ENCODE measurements around the gene CHST8. TPM values are rescaled to one million over a fixed set of nuclear protein-coding genes. Genes with fewer than 3 reads are reported as not detected.

CHST8 gene
- total RNA-seq, 1 donor from 2014 or later = not detected

DNA sequence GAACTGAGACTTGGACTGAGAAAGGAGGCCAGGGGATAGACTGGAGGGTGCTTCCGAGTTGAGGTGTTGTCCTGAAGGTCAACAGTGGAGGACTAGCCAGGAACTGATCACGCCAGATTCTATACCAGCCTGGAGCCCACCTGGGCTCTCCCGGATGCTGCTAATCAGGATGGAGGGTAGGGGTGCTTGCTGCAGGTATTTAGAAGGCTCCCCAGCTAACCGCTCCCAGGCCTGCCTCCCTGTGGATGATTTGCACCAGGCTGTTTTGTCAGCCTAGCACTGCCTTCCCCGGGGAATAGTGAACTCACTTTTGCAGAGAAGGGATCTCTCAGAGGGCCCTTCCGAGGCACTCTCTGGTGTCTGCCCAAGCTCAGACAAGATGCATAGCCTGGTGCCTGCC is 114.4 kb downstream of the CHST8 start:
- H3K9me3 ChIP-seq = no peaks in the 10 kb centered on the region
- intact Hi-C loops (cut with DNase I) = no loop called here
- TF ChIP-seq, protein P1, sequence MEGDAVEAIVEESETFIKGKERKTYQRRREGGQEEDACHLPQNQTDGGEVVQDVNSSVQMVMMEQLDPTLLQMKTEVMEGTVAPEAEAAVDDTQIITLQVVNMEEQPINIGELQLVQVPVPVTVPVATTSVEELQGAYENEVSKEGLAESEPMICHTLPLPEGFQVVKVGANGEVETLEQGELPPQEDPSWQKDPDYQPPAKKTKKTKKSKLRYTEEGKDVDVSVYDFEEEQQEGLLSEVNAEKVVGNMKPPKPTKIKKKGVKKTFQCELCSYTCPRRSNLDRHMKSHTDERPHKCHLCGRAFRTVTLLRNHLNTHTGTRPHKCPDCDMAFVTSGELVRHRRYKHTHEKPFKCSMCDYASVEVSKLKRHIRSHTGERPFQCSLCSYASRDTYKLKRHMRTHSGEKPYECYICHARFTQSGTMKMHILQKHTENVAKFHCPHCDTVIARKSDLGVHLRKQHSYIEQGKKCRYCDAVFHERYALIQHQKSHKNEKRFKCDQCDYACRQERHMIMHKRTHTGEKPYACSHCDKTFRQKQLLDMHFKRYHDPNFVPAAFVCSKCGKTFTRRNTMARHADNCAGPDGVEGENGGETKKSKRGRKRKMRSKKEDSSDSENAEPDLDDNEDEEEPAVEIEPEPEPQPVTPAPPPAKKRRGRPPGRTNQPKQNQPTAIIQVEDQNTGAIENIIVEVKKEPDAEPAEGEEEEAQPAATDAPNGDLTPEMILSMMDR (IDR thresholded peaks at IDR 0.05) = no peak
- H3K36me3 ChIP-seq = no peaks in the 10 kb centered on the region
- H3K27me3 ChIP-seq = no peaks in the 10 kb centered on the region
- H3K4me3 ChIP-seq = no peak overlapping the region
- H3K4me1 ChIP-seq = no peaks in the 10 kb centered on the region
- H3K27ac ChIP-seq = no peak overlapping the region
- DNase-seq (ENCODE audit: low spot score in 2 of 2) = no peak

DNA sequence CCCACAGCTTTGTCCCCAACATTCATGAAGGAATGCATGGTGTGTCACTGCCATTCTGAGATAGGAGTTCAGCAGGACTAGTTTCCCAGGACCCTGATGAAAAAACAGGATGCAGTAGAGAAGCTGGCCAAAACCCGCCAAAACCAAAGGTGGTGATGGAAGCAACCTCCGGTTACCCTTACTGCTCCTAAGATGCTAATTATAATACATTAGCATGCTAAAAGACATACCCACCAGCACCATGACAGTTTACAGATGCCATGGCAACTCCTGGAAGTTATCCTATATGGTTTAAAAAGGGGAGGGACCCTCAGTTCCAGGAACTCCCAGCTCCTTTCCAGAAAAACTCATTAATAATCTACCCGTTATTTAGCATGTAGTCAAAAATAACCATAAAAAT is 115.0 kb downstream of the CHST8 start:
- TF ChIP-seq, protein P1 (IDR thresholded peaks at IDR 0.05) = no peak
- Histone ChIP-seq H3K27me3 (no peaks in the 10 kb centered on the region), H3K4me3 (no peak overlapping the region), H3K9me3 (no peaks in the 10 kb centered on the region), H3K36me3 (no peaks in the 10 kb centered on the region), H3K4me1 (no peaks in the 10 kb centered on the region), H3K27ac (no peak overlapping the region)
- intact Hi-C loops (cut with DNase I) = no loop called here
- no peak for DNase-seq (ENCODE audit: low spot score in 2 of 2)

DNA sequence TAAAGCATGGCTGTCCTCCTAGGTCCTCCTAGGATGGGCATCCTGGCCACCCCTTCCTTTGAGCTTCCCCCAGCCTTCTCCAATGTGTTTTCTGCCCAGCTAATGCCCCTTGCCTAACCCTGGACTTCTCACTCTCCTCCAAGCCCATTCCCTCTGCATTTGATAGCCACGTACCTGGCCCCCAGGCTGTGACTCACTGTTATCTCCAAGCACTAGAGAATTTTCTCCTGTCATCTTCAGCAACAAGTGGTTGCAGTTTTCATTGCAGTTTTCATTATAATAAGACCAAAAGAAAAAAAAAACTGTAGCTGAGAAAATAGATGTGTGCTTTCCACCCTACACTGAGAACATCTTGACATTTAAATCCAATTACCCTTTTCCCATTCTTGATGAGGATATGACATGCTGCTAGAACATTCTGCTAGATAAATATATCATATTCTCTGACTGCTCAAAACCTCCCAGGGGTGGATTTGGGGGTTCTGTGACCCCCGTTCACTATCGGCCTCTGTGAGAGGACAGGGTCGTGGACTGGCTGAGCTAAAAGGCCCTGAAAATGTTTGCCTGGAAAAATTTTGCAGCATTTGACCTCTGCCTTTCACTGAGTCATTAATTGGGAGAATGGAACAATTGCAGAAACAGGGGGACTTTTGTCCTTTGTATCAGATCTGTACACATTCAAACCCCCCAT is 116.1 kb downstream of the CHST8 start:
- H3K4me3 ChIP-seq = no peak overlapping the region
- DNase-seq (ENCODE audit: low spot score in 2 of 2) = no peak
- no peaks in the 10 kb centered on the region for H3K36me3 ChIP-seq
- no peak overlapping the region for H3K27ac ChIP-seq
- no peaks in the 10 kb centered on the region for H3K4me1 ChIP-seq
- no peaks in the 10 kb centered on the region for H3K9me3 ChIP-seq
- TF ChIP-seq, protein P1 (IDR thresholded peaks at IDR 0.05) = no peak
- H3K27me3 ChIP-seq = no peaks in the 10 kb centered on the region
- intact Hi-C loops (cut with DNase I) = no loop called here

DNA sequence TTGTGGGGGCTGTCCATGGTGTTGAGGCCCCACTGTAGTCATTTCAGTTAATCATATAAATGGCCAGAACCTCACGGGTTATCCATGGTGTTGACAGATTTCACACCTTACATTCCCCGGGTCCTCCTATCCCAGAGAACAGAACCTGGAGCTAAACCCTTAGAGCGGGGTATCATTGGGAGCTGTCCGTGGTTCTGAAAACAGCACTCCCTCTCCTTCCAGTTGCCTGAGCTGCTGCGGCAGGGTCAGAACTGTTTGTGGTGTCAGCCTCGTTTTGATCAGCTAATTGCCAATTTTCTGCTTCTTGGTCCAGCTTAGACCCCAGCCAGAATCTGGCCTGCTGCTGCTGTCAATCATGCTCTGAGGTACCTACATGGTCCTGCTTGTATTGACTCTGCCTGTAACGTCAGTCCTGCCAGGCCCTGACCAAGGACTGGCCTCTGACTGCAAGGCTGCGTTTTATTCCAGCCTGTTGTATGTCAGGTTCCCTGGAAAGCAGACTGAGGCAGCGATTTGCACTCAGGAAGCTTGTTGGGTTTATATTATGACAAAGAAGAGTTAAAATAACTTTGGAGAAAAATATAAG is 119.2 kb downstream of the CHST8 start:
- no peaks in the 10 kb centered on the region for H3K27me3 ChIP-seq
- H3K9me3 ChIP-seq = no peaks in the 10 kb centered on the region
- H3K4me3 ChIP-seq = no peak overlapping the region
- H3K27ac ChIP-seq = no peak overlapping the region
- TF ChIP-seq, protein P1 (IDR thresholded peaks at IDR 0.05) = no peak
- DNase-seq (ENCODE audit: low spot score in 2 of 2) = no peak
- intact Hi-C loops (cut with DNase I) = no loop called here
- H3K4me1 ChIP-seq = no peaks in the 10 kb centered on the region
- H3K36me3 ChIP-seq = no peaks in the 10 kb centered on the region

DNA sequence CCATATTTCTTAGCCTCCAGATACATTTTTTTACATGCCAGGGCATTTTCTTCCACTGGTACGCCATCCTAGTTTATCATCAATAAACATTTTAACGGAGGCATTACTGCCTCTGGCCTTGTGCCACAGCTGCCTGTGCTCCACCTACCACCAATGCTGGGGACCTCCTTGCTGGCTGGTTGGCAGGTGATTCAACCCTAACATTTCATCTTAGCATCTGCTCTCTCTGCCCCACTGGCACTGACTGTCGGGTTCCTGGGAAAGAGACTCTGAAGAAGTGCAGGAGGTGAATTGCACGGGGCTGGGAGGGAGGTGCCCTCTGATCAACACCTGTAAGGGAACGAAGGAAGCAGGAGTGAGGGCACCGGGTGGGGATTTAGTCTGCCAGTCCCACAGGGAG is 123.5 kb downstream of the CHST8 start:
- DNase-seq (ENCODE audit: low spot score in 2 of 2) = no peak
- no peaks in the 10 kb centered on the region for H3K4me1 ChIP-seq
- TF ChIP-seq, protein P1 (IDR thresholded peaks at IDR 0.05) = no peak
- intact Hi-C loops (cut with DNase I) = no loop called here
- H3K27ac ChIP-seq = no peak overlapping the region
- H3K9me3 ChIP-seq = no peaks in the 10 kb centered on the region
- no peaks in the 10 kb centered on the region for H3K36me3 ChIP-seq
- H3K4me3 ChIP-seq = no peak overlapping the region
- no peaks in the 10 kb centered on the region for H3K27me3 ChIP-seq
